GM18526 (cell line): Measurements from ENCODE around the gene CPNE8.
A peak's percentile ranks its signal among the peaks of the same experiment; 100 is the strongest.

ENCODE experiments used
- POLR2A ChIP-seq: IDR thresholded peaks from 3 replicates; pipeline ENCODE4 v1.6.1; 2011; ENCODE audit not compliant: insufficient read length; ENCODE audit errors: extremely low read depth

Gene CPNE8

GRCh38 chr12:38905480-38906351 is at the start of gene CPNE8:
TSS of gene CPNE8 (minus strand) at chr12:38905591. CDS start at chr12:38905534, 57 bp downstream.
- TF ChIP-seq POLR2A: peak; percentile 60

GRCh38 chr12:38954238-38954873 is 49.0 kb upstream of the CPNE8 start:
- no peak for TF ChIP-seq POLR2A

GRCh38 chr12:38949363-38949762 is 44.0 kb upstream of the CPNE8 start:
- no peak for TF ChIP-seq POLR2A

- TF ChIP-seq POLR2A: no peak
Measured at GRCh38 chr12:38934686-38935085, 29.3 kb upstream of the CPNE8 start.

- no peak for TF ChIP-seq POLR2A
Measured at GRCh38 chr12:38934078-38934584, 28.7 kb upstream of the CPNE8 start.

- no peak for TF ChIP-seq POLR2A
Measured at GRCh38 chr12:38932320-38932719, 26.9 kb upstream of the CPNE8 start.

GRCh38 chr12:38931461-38931860 is 26.1 kb upstream of the CPNE8 start:
- no peak for TF ChIP-seq POLR2A

GRCh38 chr12:38930990-38931389 is 25.6 kb upstream of the CPNE8 start:
- no peak for TF ChIP-seq POLR2A

GRCh38 chr12:38926501-38926900 is 21.1 kb upstream of the CPNE8 start:
- no peak for TF ChIP-seq POLR2A

GRCh38 chr12:38921025-38921677 is 15.8 kb upstream of the CPNE8 start:
- no peak for TF ChIP-seq POLR2A

GRCh38 chr12:38919191-38919590 is 13.8 kb upstream of the CPNE8 start:
- TF ChIP-seq POLR2A: no peak

- no peak for TF ChIP-seq POLR2A
Measured at GRCh38 chr12:38915429-38916182, 10.2 kb upstream of the CPNE8 start.

GRCh38 chr12:38912116-38912515 is 6.7 kb upstream of the CPNE8 start:
- no peak for TF ChIP-seq POLR2A

- TF ChIP-seq POLR2A: no peak
Measured at GRCh38 chr12:38911611-38912010, 6.2 kb upstream of the CPNE8 start.
